ENCODE data around the gene IGFBP2. TPM values are rescaled to one million over a fixed set of nuclear protein-coding genes. Genes with fewer than 3 reads are reported as not detected.
A peak's percentile ranks its signal among the peaks of the same experiment; 100 is the strongest.

Gene IGFBP2
- total and polyA plus RNA-seq, 2 of the 8 experiments (the other 6 are each of a cell fraction or from before 2014, with no cell fraction given), result 326 to 782 TPM

DNA sequence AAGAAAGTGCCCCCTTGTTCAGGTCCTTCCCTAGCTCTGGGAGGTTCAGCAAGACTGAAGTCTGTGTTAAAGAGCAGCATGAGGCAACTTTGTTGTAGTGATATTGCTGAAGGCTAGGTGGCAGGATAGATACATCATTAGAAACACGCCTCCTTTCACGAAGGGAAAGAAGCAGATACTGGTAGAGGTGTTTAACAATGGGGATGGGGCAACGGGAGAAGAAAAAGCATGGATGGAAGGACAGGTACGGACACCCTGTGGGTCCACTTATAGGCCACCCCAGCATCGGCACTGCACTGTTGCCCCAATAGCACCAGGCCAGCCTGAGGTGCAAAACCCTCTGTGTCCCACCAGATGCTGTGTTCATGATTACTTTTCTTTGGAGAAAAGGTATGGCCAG is 65.7 kb downstream of the IGFBP2 start:
- POLR2A ChIA-PET (ENCODE audit: partially characterized antibody), result no interaction called here
- no peak overlapping the region for H2BK5ac ChIP-seq (ENCODE audit: low read depth, low read length)
- H3K9ac ChIP-seq (replicated peaks in 1 of 4; ENCODE audit: extremely low read depth in 1 of 4, low read depth in 3 of 4, low read length in 3 of 4), result no peak overlapping the region
- H3K18ac ChIP-seq (ENCODE audit: extremely low read depth, low read length), result no peak overlapping the region
- FAIRE-seq, result peak; percentile 100
- peak overlapping the region; percentile 9; the same call in 1 of the 2 replicates for H2BK20ac ChIP-seq (ENCODE audit: low read length)
- no peaks in the 10 kb centered on the region for H3K79me2 ChIP-seq (ENCODE audit: control insufficient read depth in 1 of 2, insufficient read depth in 2 of 2, low read length in 2 of 2)
- DNase-seq (ENCODE audit: low read depth in 1 of 2, low spot score in 2 of 2), result no peak
- H3K23ac ChIP-seq (ENCODE audit: insufficient read length), result no peak overlapping the region
- no peaks in the 10 kb centered on the region for H3K36me3 ChIP-seq (ENCODE audit: control insufficient read depth in 2 of 4, insufficient read depth in 4 of 4, low read length in 3 of 4)
- no peak overlapping the region for H2AFZ ChIP-seq (ENCODE audit: low read length)
- peaks cover 0 to 14% (median 12%) of the 10 kb centered on the region in 4 experiments; a peak in 5 of 7 replicates for H3K27me3 ChIP-seq (replicated peaks in 1 of 4; ENCODE audit: control insufficient read depth in 3 of 4, extremely low read depth in 1 of 4, insufficient read depth in 3 of 4, low read length in 3 of 4)
- H4K5ac ChIP-seq (ENCODE audit: insufficient read length, low read depth, low read length), result no peak overlapping the region
- H2BK15ac ChIP-seq (ENCODE audit: low read length), result no peak overlapping the region
- H3K23me2 ChIP-seq (ENCODE audit: low read depth, low read length), result peaks cover 14% of the 10 kb centered on the region
- no peak overlapping the region for H3K27ac ChIP-seq (ENCODE audit: low read depth, low read length)
- CTCF ChIA-PET (ENCODE audit: partially characterized antibody), result interaction anchor here (0.6 to 5.4 kb wide), 40 partner anchors 9 to 1014 kb away, joined by 3 to 41 read pairs (median 5); no protein-coding TSS in a partner anchor
- H3K4me2 ChIP-seq (ENCODE audit: insufficient read depth in 1 of 2, low read depth in 2 of 2, low read length in 2 of 2), result no peak overlapping the region
- H3K4ac ChIP-seq (replicated peaks; ENCODE audit: insufficient read length, low read depth, low read length), result no peak overlapping the region
- H2BK12ac ChIP-seq (ENCODE audit: low read depth, low read length), result no peak overlapping the region; the same call in 1 of the 2 replicates
- no peak overlapping the region for H4K91ac ChIP-seq (replicated peaks; ENCODE audit: insufficient read length, low read length)
- no peak overlapping the region for H2AK5ac ChIP-seq (ENCODE audit: low read depth, low read length)
- no peak overlapping the region for H2BK120ac ChIP-seq (replicated peaks; ENCODE audit: low read depth, low read length)
- no peak overlapping the region for H3K14ac ChIP-seq (ENCODE audit: insufficient read length)
- no peaks in the 10 kb centered on the region for H3K79me1 ChIP-seq (ENCODE audit: low read depth, low read length)
- peaks cover 3 to 8% (median 6%) of the 10 kb centered on the region in 4 experiments for H3K4me1 ChIP-seq (replicated peaks in 1 of 4; ENCODE audit: control insufficient read depth in 3 of 4, insufficient read depth in 4 of 4, low read length in 3 of 4)
- H3K9me3 ChIP-seq (ENCODE audit: insufficient read depth in 2 of 2, low read depth in 1 of 2, low read length in 1 of 2), result no peaks in the 10 kb centered on the region
- no peaks in the 10 kb centered on the region for H4K20me1 ChIP-seq (replicated peaks in 1 of 2; ENCODE audit: control insufficient read depth in 1 of 2, insufficient read depth in 2 of 2, low read length in 2 of 2)
- no peak overlapping the region for H3K4me3 ChIP-seq (ENCODE audit: extremely low read depth in 1 of 4, insufficient read depth in 2 of 4, low read depth in 3 of 4, low read length in 4 of 4)
- WGBS, 2 experiments (ENCODE audit: extremely low coverage in 1 of 2, insufficient coverage in 1 of 2, insufficient read length in 1 of 2, insufficient replicate concordance in 2 of 2, low coverage in 1 of 2, low lambda C conversion rate in 2 of 2, missing lambda C conversion rate in 1 of 2), result 37% methylated on average over 5 of the region's 5 CpGs; no CpG with 5 or more reads in 1 of the 2 experiments
- H3K56ac ChIP-seq (replicated peaks; ENCODE audit: insufficient read length, low read depth, low read length), result no peak overlapping the region
- no peak overlapping the region for H4K8ac ChIP-seq (ENCODE audit: extremely low read depth, insufficient read depth, low read length)
- no peak for TF ChIP-seq EP300 (IDR thresholded peaks at IDR 0.05; ENCODE audit: borderline replicate concordance in 1 of 2, low read depth in 2 of 2, low read length in 2 of 2)
- TF ChIP-seq NRF1 (IDR thresholded peaks at IDR 0.05; ENCODE audit: low read depth, low read length), result no peak
- TF ChIP-seq CBX8 (IDR thresholded peaks at IDR 0.05; ENCODE audit: borderline replicate concordance, low read depth, low read length), result no peak
- peak; percentile 58; the same call in 1 of the 2 replicates for TF ChIP-seq CEBPB (IDR thresholded peaks at IDR 0.05; ENCODE audit: low read depth, low read length)
- TF ChIP-seq, protein P1, sequence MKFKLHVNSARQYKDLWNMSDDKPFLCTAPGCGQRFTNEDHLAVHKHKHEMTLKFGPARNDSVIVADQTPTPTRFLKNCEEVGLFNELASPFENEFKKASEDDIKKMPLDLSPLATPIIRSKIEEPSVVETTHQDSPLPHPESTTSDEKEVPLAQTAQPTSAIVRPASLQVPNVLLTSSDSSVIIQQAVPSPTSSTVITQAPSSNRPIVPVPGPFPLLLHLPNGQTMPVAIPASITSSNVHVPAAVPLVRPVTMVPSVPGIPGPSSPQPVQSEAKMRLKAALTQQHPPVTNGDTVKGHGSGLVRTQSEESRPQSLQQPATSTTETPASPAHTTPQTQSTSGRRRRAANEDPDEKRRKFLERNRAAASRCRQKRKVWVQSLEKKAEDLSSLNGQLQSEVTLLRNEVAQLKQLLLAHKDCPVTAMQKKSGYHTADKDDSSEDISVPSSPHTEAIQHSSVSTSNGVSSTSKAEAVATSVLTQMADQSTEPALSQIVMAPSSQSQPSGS (IDR thresholded peaks at IDR 0.05; ENCODE audit: low read length), result no peak
- TF ChIP-seq GABPA (IDR thresholded peaks at IDR 0.05; ENCODE audit: borderline replicate concordance, insufficient read depth, low read length), result no peak
- TF ChIP-seq, protein P2, sequence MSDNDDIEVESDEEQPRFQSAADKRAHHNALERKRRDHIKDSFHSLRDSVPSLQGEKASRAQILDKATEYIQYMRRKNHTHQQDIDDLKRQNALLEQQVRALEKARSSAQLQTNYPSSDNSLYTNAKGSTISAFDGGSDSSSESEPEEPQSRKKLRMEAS (IDR thresholded peaks at IDR 0.05), result 0 out of 2 replicates have a peak, but pooled peaks have one; percentile 27

Data from H1 (cell line).